Stimulated activated CD4-positive, alpha-beta T cell treated with anti-CD3 and anti-CD28 coated beads, Interleukin-4, amount 100 ng/mL, for 4 hours (primary cell): ENCODE results near the gene AFTPH.

ENCODE experiments used
- DNase-seq, 2 experiments: peaks; one replicate each; pipeline ENCODE4 v3.0.0-alpha.2; 2020

The AFTPH gene

GRCh38 chr2:64615192-64615763, 91.2 kb downstream of the AFTPH start:
- DNase-seq: no peak

GRCh38 chr2:64615844-64616536, 91.9 kb downstream of the AFTPH start:
- no peak for DNase-seq

- DNase-seq: no peak
Measured at GRCh38 chr2:64617631-64618151, 93.6 kb downstream of the AFTPH start.

- no peak for DNase-seq
Measured at GRCh38 chr2:64620661-64621060, 96.5 kb downstream of the AFTPH start.

GRCh38 chr2:64622443-64623241, 98.5 kb downstream of the AFTPH start:
- no peak for DNase-seq

GRCh38 chr2:64623242-64623850, 99.2 kb downstream of the AFTPH start:
- DNase-seq: no peak

GRCh38 chr2:64624108-64624610, 100.0 kb downstream of the AFTPH start:
- DNase-seq: no peak

GRCh38 chr2:64624862-64625261, 100.7 kb downstream of the AFTPH start:
- no peak for DNase-seq

GRCh38 chr2:64625299-64626145, 101.4 kb downstream of the AFTPH start:
- DNase-seq: no peak

GRCh38 chr2:64626146-64626809, 102.2 kb downstream of the AFTPH start:
- no peak for DNase-seq

- DNase-seq: no peak
Measured at GRCh38 chr2:64626963-64627760, 103.0 kb downstream of the AFTPH start.

GRCh38 chr2:64627860-64628841, 104.0 kb downstream of the AFTPH start:
- no peak for DNase-seq

- no peak for DNase-seq
Measured at GRCh38 chr2:64629329-64629781, 105.2 kb downstream of the AFTPH start.

- DNase-seq: no peak
Measured at GRCh38 chr2:64629875-64630274, 105.7 kb downstream of the AFTPH start.

GRCh38 chr2:64630752-64631151, 106.6 kb downstream of the AFTPH start:
- DNase-seq: no peak

- DNase-seq: no peak
Measured at GRCh38 chr2:64631771-64632170, 107.6 kb downstream of the AFTPH start.

GRCh38 chr2:64632835-64633819, 109.0 kb downstream of the AFTPH start:
- DNase-seq: no peak
